ENCODE data around the gene TGFA. TPM values are rescaled to one million over a fixed set of nuclear protein-coding genes. Genes with fewer than 3 reads are reported as not detected.

TGFA gene
- total RNA-seq, 2 donors from 2014 or later: 1.1 to 1.9 TPM

GRCh38 chr2:70474256-70474848 is 79.3 kb downstream of the TGFA start:
- H3K9me3 ChIP-seq: no peaks in the 10 kb centered on the region
- H3K4me3 ChIP-seq: no peak overlapping the region
- TF ChIP-seq, protein P1, sequence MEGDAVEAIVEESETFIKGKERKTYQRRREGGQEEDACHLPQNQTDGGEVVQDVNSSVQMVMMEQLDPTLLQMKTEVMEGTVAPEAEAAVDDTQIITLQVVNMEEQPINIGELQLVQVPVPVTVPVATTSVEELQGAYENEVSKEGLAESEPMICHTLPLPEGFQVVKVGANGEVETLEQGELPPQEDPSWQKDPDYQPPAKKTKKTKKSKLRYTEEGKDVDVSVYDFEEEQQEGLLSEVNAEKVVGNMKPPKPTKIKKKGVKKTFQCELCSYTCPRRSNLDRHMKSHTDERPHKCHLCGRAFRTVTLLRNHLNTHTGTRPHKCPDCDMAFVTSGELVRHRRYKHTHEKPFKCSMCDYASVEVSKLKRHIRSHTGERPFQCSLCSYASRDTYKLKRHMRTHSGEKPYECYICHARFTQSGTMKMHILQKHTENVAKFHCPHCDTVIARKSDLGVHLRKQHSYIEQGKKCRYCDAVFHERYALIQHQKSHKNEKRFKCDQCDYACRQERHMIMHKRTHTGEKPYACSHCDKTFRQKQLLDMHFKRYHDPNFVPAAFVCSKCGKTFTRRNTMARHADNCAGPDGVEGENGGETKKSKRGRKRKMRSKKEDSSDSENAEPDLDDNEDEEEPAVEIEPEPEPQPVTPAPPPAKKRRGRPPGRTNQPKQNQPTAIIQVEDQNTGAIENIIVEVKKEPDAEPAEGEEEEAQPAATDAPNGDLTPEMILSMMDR (IDR thresholded peaks at IDR 0.05): no peak
- DNase-seq (ENCODE audit: low spot score): no peak
- no peaks in the 10 kb centered on the region for H3K27me3 ChIP-seq (replicated peaks; ENCODE audit: insufficient read depth)
- H3K4me1 ChIP-seq (ENCODE audit: control insufficient read depth in 1 of 2, low read depth in 2 of 2): no peaks in the 10 kb centered on the region
- no peak for ATAC-seq (ENCODE audit: insufficient number of reproducible peaks, low FRiP score, low read depth)
- no peaks in the 10 kb centered on the region for H3K36me3 ChIP-seq
- H3K27ac ChIP-seq: no peak overlapping the region

- no peaks in the 10 kb centered on the region for H3K36me3 ChIP-seq
- H3K9me3 ChIP-seq: no peaks in the 10 kb centered on the region
- H3K4me1 ChIP-seq (ENCODE audit: control insufficient read depth in 1 of 2, low read depth in 2 of 2): no peaks in the 10 kb centered on the region
- TF ChIP-seq, protein P1 (IDR thresholded peaks at IDR 0.05): no peak
- ATAC-seq (ENCODE audit: insufficient number of reproducible peaks, low FRiP score, low read depth) (no peak), DNase-seq (ENCODE audit: low spot score) (no peak)
- H3K27ac ChIP-seq: no peak overlapping the region
- H3K27me3 ChIP-seq (replicated peaks; ENCODE audit: insufficient read depth): no peaks in the 10 kb centered on the region
- H3K4me3 ChIP-seq: no peak overlapping the region
Measured at GRCh38 chr2:70473101-70473722, 80.4 kb downstream of the TGFA start.

DNA sequence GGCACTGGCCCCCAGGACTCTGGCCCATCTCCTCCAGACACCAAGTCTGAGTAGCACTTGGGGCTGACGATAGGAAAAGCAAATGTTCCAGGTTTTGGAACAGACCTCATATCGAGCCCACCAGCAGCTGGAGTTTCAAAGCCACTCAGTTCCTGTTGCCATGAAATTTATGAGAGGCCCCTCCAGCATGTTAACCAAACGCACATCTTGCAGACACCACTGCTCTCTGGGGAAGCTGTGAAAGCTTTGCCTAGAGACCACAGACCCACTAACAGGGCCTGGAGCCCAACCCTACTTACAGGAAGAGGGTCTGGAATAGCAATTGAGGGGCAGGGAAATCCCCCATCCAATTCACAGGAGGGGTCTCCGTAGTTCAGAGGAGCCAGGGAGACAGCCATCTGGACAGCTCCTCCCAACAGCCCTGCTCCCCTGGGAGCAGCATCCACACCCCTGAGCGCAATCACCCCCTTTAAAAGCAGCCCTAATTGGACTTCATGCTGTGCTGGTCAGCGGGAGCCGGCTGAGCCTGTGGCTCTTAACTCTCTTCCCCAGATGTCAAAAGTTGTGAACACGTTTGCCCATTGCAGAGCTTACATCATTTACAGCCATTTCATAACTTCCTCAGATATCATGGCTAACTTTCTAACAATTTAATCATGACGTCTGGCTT is 81.3 kb downstream of the TGFA start:
- ATAC-seq (ENCODE audit: insufficient number of reproducible peaks, low FRiP score, low read depth): no peak
- Histone ChIP-seq H3K4me1 (ENCODE audit: control insufficient read depth in 1 of 2, low read depth in 2 of 2) (no peaks in the 10 kb centered on the region), H3K36me3 (no peaks in the 10 kb centered on the region), H3K27ac (no peak overlapping the region), H3K4me3 (no peak overlapping the region), H3K9me3 (no peaks in the 10 kb centered on the region), H3K27me3 (replicated peaks; ENCODE audit: insufficient read depth) (no peaks in the 10 kb centered on the region)
- TF ChIP-seq, protein P1 (IDR thresholded peaks at IDR 0.05): no peak
- no peak for DNase-seq (ENCODE audit: low spot score)

DNA sequence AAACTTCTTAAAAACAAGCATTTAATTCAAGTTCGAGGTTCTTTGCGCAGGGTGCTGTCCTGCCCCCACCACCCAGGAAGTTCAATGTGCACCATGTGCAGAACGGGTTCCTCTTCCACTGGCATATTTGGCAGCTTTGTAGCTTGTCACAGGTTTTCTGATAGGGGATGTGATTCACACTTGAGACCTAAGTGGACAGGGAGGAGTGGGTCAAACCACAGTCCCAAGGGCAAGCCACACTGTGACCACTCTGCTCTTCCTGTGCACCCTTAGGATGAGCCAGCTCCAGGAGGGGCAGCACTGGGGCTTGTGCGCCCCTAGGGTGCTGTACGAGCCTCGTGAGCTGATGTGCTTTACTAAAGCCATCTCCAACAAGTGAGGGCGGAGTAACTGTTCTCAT is 82.5 kb downstream of the TGFA start:
- Histone ChIP-seq H3K36me3 (no peaks in the 10 kb centered on the region), H3K4me1 (ENCODE audit: control insufficient read depth in 1 of 2, low read depth in 2 of 2) (no peaks in the 10 kb centered on the region), H3K27me3 (replicated peaks; ENCODE audit: insufficient read depth) (no peaks in the 10 kb centered on the region), H3K4me3 (no peak overlapping the region), H3K9me3 (no peaks in the 10 kb centered on the region), H3K27ac (no peak overlapping the region)
- DNase-seq (ENCODE audit: low spot score) (no peak), ATAC-seq (ENCODE audit: insufficient number of reproducible peaks, low FRiP score, low read depth) (no peak)
- TF ChIP-seq, protein P1 (IDR thresholded peaks at IDR 0.05): no peak

DNA sequence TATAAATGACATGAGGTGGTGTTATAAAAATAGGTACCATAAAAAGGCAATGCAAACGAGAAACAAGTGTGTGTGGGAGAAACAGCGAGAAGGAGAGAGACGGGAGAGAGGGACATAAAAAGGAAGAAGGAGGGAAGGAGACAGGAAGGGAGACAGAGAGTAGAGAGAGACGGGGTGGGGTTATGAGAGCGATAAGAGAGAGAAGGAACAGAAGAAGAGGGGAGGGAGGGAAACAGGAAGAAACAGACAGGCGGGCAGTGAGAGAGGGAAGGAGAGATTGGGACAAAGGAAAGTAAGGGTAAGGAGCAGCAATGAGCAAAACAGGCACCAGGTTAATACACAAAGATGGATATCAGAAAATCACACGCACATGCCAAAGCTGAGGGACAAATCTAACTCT is 83.7 kb downstream of the TGFA start:
- H3K9me3 ChIP-seq: no peaks in the 10 kb centered on the region
- TF ChIP-seq, protein P1 (IDR thresholded peaks at IDR 0.05): no peak
- DNase-seq (ENCODE audit: low spot score): no peak
- no peak for ATAC-seq (ENCODE audit: insufficient number of reproducible peaks, low FRiP score, low read depth)
- no peak overlapping the region for H3K27ac ChIP-seq
- H3K36me3 ChIP-seq: no peaks in the 10 kb centered on the region
- H3K27me3 ChIP-seq (replicated peaks; ENCODE audit: insufficient read depth): no peaks in the 10 kb centered on the region
- H3K4me1 ChIP-seq (ENCODE audit: control insufficient read depth in 1 of 2, low read depth in 2 of 2): no peaks in the 10 kb centered on the region
- no peak overlapping the region for H3K4me3 ChIP-seq

Data from thoracic aorta (tissue), 2 donors.